Measurements from ENCODE around the gene BHLHA9.
A peak's percentile ranks its signal among the peaks of the same experiment; 100 is the strongest.
"Not testable (repeated sequence)": the region's sequence is repeated elsewhere in the genome, so short reads cannot be mapped to it uniquely, and the experiment has no call there.

Gene BHLHA9

GRCh38 chr17:1270210-1271029, at the start of gene BHLHA9:
Gene BHLHA9, plus strand, starts transcription at chr17:1270444. Its CDS starts 120 bp downstream, at chr17:1270564.
- DNase-seq = no peak

GRCh38 chr17:1221209-1221608, 49.0 kb upstream of the BHLHA9 start:
- DNase-seq = no peak

- no peak for DNase-seq
Observed at GRCh38 chr17:1222321-1222720, 47.9 kb upstream of the BHLHA9 start.

- DNase-seq = no peak
Observed at GRCh38 chr17:1223662-1224061, 46.6 kb upstream of the BHLHA9 start.

- DNase-seq = no peak
Observed at GRCh38 chr17:1224330-1224729, 45.9 kb upstream of the BHLHA9 start.

GRCh38 chr17:1226308-1226707, 43.9 kb upstream of the BHLHA9 start:
- DNase-seq = no peak

- DNase-seq = no peak
Observed at GRCh38 chr17:1227365-1227764, 42.9 kb upstream of the BHLHA9 start.

- no peak for DNase-seq
Observed at GRCh38 chr17:1227917-1228780, 42.1 kb upstream of the BHLHA9 start.

GRCh38 chr17:1228781-1229348, 41.4 kb upstream of the BHLHA9 start:
- DNase-seq = no peak

GRCh38 chr17:1229349-1229899, 40.8 kb upstream of the BHLHA9 start:
- peak; percentile 26 to 54 for DNase-seq

- DNase-seq = no peak
Observed at GRCh38 chr17:1229900-1230501, 40.2 kb upstream of the BHLHA9 start.

- no peak for DNase-seq
Observed at GRCh38 chr17:1231456-1231855, 38.8 kb upstream of the BHLHA9 start.

- DNase-seq = no peak
Observed at GRCh38 chr17:1232331-1232730, 37.9 kb upstream of the BHLHA9 start.

- DNase-seq = no peak
Observed at GRCh38 chr17:1232786-1233185, 37.5 kb upstream of the BHLHA9 start.

- DNase-seq = no peak
Observed at GRCh38 chr17:1234455-1234854, 35.8 kb upstream of the BHLHA9 start.

- no peak for DNase-seq
Observed at GRCh38 chr17:1237471-1237870, 32.8 kb upstream of the BHLHA9 start.

- DNase-seq = no peak
Observed at GRCh38 chr17:1239210-1239609, 31.0 kb upstream of the BHLHA9 start.

- DNase-seq = not testable (repeated sequence)
Observed at GRCh38 chr17:1240426-1240825, 29.8 kb upstream of the BHLHA9 start.

GRCh38 chr17:1241929-1242328, 28.3 kb upstream of the BHLHA9 start:
- no peak for DNase-seq

- DNase-seq = no peak
Observed at GRCh38 chr17:1244606-1245012, 25.6 kb upstream of the BHLHA9 start.

- DNase-seq = no peak
Observed at GRCh38 chr17:1251866-1252608, 18.2 kb upstream of the BHLHA9 start.

- DNase-seq = no peak
Observed at GRCh38 chr17:1255041-1255440, 15.2 kb upstream of the BHLHA9 start.

All from stimulated activated CD4-positive, alpha-beta T cell treated with anti-CD3 and anti-CD28 coated beads, Interleukin-2, amount 100 ng/mL, for 24 hours (primary cell).